H54 (cell line): Measurements from ENCODE around the gene RFX7.

ENCODE experiments used
- DNase-seq: peaks from one replicate; pipeline ENCODE4 v3.0.0; 2011; ENCODE audit warnings: low spot score, mixed read lengths; ENCODE audit not compliant: insufficient read length
- FAIRE-seq: peaks from 3 replicates; lab custom pipeline; 2011; peaks lifted over from hg19 to GRCh38; lab: Jason Lieb, UNC
- POLR2A ChIP-seq: IDR thresholded peaks from 2 replicates; pipeline ENCODE4 v1.6.1; 2011; ENCODE audit warnings: low read depth, mild to moderate bottlenecking, low read length

RFX7 gene

DNA sequence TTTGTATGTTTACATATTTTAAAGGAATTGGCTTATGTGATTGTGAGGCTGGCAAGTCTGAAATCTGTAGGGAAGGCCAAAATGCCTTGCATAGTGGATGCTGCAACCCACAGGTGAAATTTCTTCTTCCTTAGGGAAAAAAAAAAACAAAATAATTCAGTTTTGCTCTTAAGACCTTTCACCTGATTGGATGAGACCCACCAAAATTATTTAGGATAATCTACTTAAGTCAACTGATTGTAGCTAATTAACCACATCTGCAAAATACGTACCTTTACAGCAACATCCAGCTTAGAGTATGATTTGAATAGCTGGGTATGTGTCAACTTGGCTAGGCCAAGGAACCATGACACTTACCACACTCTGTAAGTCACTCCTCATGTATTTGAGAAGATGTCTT lies 6.9 kb upstream of the RFX7 start:
- DNase-seq (no peak), FAIRE-seq (no peak)
- TF ChIP-seq POLR2A, result no peak

DNA sequence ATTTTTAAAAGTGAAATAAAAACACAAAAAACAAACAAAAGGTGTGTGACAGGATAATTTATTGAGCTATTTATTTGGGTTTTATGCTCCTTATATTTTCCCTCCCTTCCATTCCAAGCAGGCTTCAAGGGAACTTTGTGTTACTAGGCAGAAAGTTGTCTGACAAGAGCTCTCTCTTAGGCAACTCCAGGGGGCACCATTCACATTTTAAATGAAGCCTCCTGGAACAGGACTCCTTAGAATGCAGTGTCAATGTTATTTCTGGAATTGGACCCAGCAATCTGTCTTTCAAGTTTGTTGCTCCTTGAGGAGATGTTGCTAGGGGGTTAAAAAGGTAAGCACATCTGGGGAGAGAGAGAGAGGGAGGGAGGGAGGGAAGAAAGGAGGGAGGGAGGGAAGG lies 5.4 kb upstream of the RFX7 start:
- TF ChIP-seq POLR2A, result no peak
- FAIRE-seq (no peak), DNase-seq (no peak)

DNA sequence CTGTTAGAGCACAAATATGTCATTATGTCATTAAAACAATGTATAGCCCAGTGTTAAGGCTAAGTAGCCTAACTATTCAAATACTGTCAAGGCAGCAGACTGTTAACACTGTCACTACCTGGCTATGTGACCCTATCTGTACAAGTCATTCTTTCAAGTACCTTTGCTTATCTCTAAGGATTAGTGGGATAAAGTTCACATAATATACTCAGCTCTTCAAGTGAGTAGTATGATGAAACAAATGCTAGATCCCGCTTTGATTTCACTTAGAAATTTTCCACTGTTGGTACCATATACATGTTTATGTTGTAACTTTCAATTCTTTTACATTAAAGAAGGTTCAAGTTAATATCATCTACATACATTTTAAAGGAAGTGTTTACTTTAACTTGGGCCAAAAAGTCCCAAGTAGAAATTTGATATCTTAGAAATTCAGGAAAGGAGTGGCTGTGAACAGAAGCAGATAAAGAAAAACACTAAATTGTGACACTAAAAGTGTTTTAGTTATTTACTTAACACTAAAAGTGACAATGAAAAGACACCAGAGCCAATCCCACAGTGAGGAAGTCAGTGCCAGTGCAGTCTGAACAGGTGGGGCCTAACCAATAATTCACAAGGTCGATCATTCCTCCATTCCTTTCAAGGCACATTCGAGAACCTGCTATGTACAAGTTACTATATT lies 4.8 kb upstream of the RFX7 start:
- no peak for TF ChIP-seq POLR2A
- FAIRE-seq, result no peak
- no peak for DNase-seq

DNA sequence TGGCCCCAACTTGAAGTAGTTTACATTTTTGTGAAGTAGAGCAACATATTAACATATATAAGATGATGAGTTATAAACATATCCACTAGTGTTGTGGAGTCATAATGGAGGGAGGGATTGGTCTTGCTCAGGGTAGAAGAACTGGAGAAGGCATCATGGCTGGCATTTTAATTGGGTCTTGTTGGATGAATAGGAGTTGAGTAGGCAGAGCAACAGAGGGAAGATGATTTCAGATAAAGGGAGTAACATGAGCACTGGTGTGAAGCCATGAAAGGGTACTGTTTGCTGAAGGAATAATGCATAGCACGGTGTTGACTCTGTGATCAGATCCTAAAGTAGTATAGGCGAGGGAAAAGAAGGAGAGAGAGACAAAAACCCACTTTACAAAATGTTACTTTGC lies 3.6 kb upstream of the RFX7 start:
- TF ChIP-seq POLR2A, result no peak
- FAIRE-seq (no peak), DNase-seq (no peak)

DNA sequence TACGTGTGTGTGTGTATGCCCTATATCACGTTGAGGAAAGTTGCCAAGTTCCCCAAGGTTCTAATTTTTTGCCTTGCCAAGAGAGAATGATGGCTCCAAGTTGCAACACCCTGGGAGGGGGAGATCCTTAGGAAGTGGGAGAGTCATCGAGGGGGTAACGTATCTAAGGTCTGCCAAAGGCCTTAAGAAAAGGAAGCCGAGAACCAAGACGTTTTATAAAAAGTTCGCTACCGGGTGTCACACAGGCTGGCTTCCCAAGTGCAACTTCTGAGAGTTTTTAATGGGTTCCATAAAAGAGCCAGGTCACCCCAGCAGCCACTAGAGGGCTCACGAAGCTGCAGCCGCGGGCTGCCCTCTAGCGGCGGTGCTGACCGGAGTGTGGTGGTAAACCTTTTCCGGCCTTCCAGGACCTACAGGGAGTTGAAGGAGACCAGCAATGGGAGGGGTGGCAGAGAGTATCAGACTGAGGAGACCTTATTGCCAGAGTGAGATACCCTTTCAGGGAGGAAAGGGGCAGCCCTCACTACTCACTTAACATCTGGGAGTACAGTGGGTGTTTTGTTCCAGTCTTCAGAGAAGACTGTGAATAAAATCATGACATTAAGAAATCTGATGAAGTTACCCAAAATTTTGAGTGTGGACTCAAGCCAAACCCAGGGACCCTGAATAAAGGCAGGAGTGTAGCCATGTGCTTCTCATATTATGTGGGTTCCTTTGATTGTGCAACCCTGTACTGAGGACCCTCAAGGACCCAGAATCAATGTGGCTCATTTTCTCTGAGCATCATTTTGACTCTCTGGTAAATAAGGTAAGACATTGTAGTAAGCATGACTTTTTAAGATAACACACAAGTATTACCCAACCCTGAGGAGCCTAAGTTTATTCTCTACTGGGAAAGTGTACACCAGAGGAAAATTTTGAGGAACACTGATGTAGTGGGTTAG lies 2.5 kb upstream of the RFX7 start:
- TF ChIP-seq POLR2A, result no peak
- FAIRE-seq, result peak; percentile 80

DNA sequence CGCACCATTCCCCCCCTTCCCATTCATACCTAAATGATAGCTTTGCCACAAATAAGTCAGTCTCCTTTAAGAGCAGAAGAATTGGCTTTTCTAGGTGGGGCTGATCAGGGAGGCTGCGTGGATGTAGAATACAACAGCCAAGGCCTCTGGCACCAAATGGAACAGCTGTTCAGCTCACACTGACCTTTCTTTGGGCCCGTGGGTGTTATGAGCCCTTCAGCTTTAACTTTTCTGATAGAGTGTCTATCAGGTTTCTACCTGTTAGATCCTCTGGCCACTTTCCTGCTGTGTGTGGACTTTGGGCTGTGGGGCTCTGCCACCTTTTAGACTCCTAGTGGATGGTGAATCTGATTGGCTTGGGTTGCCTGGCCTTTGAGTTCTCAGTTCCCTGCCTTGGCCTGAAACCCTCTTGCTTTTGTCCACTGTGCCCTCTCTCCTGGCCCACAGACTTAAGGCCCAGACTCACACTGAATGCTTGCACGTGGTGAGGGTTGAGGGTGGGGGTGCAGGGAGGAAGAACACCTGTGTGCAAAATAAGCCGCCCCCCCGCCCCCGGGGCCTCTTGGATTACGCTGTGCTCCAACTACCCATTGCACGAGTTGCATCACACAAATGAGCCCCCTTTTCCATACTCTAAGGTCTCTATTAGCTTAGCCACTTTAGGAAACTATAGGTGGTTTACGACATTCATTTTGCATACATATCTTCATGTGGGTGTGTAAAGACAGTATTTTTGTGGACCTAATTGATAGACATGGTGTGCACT lies 1.3 kb upstream of the RFX7 start:
- DNase-seq, result no peak
- no peak for FAIRE-seq
- TF ChIP-seq POLR2A, result no peak

More for the DNA sequence above, 2.5 kb upstream of the RFX7 start:
- peak; percentile 70 for DNase-seq

DNA sequence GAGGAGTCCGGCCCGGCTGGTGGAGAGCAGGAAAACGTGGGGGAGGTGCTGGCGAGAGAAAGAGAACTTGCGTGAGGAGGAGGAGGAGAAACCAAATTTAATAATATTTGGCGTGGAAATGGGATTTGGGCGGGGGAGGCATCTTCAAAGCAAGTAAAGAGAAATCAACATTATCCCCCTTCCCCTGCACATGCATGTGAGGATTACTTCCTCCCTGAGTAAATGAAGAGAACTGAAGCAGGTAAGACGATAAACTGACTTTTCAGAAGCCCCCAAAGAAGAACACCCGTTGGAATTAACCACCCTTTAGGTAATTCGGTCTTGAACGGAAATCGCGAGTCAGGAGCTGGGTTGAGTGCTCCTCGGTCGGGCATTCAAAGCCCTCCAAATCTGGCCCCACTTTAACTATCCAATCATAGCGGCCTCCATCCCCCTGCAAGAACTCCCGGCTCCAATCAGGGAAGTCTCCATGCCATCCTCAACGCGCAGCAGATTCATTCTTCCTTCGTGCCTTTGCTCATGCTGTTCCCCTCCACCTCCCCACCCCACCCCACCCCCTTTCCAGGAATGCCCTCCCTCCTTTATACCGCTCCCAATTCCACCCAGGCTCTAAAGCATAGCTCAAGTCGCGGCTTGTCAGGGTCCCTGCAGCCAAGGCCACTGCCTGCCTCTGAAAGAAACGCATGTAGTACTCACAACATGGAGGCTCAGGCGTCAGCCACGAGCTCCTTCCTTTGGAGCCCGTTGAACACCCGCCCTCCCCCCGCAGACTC lies 545 bp upstream of the RFX7 start:
- no peak for TF ChIP-seq POLR2A
- DNase-seq (no peak), FAIRE-seq (peak; percentile 89)

DNA sequence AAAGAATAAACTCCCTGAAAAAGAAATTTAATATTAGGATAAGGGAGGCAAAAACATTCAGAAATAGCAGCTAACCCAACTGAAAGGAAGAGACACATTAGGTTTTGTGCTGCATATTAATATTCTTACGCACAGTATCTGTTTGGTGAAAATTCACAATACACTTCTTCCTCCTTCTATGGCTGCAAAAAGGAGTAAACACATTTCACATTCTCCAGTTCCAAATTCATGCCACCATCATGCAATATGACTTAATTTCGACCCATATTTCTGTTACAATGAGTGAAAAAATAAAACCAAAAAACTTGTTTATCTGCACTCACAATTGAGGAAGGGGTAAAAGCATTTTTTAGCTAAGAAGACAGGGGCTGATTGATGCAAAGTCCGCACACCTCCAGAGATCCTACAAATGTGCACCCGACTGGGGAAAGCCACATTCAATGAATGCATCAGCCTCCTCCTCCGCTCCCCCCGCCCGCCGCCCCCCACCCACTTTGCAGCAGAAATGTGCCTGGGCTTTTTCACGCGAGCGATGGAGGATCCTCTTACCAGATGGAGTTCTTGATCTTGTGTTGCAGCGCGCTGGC lies 1.0 kb downstream of the RFX7 start:
- no peak for DNase-seq
- FAIRE-seq, result no peak
- no peak for TF ChIP-seq POLR2A

DNA sequence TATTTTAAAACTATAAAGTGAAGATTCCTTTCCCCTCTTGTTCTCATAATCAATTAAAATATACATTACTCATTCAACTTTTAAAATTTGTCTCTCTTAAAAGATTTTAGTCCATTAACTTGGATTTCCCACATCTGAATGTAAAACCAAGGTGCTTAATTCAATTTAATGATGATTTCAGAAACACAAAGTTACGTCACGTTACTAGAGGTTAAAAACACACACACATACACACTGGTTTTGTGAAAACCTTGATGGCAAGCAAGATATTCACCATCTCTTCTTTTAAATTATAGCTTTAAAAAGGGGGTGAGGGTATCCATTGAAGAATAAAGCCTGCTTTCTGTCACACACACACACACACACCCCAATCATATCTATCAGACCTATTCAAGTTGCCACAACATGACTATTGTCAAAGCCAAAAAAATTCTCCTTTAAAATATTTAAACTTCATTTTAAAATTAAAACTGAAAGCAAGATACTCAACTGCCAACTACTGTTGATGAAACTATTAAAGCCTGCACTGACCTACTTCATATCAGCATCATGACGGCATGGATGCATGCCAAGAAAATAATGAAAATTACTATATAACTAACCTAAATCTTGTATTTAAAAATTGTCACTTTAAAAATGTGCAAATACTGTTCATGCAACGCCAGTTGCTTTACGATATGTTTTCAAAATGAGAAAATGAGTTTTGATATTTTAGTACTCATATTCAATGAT lies 2.1 kb downstream of the RFX7 start:
- DNase-seq, result no peak
- no peak for FAIRE-seq

DNA sequence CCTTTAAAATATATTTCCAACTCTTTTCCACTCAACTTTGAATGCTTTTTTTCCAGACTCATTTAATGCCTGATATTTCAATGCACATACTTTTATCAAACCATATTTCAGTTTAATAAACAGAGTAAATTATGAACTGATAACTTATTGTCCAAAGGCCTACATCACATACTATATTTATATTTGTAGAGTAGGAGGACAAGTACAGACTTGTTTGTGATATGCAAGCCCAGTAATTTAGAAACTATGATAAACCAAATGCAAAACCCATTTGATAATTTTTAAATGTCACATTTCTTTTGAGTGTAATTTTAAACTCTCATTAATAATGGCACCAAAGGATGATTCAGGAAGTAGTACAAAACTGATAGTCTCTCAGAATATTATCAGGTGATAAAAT lies 3.3 kb downstream of the RFX7 start:
- TF ChIP-seq POLR2A, result no peak
- DNase-seq, result no peak
- FAIRE-seq, result no peak

More for the DNA sequence above, 2.1 kb downstream of the RFX7 start:
- no peak for TF ChIP-seq POLR2A

DNA sequence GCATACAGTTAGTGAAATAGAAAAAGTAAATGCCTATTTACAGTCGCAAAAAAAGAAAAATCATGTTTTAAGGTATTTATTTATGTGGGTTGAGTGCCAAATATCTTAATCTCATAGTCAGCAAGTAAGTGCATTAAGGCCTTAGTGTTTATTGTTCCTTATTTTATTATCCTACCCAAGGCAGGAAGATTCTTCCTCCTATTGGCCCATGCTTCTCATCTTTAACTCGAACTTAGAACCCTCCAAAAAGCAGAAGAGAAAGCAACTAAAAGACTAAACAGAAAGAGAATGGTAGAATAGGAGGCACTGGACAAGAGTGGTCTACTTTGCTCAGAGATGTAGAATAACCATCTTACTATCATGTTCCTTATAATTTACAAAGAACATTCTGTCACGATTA lies 7.5 kb downstream of the RFX7 start:
- TF ChIP-seq POLR2A, result no peak
- FAIRE-seq (no peak), DNase-seq (no peak)

DNA sequence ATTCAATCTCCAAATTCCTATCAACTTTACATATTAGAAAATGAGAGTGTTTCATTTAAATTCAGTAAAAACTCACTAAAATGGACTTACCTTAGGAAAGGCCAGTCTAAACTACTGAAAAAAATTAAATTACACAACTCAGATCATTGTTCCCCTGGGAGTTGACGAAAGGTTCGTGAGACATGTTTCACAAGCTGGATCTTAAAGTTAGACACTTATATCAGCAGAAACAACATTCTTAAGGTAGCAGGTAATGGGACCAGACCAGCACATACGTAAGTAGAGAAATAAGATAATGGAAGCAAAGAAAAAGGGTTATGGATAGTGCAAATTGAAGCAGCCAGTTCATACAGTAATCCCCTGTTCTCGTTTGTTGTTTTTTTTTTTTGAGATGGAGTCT lies 8.9 kb downstream of the RFX7 start:
- DNase-seq, result no peak
- TF ChIP-seq POLR2A, result no peak

More for the DNA sequence above, 8.9 kb downstream of the RFX7 start:
- no peak for FAIRE-seq
